ENCODE measurements around the gene NFIB.
A peak's percentile ranks its signal among the peaks of the same experiment; 100 is the strongest.

The NFIB gene

DNA sequence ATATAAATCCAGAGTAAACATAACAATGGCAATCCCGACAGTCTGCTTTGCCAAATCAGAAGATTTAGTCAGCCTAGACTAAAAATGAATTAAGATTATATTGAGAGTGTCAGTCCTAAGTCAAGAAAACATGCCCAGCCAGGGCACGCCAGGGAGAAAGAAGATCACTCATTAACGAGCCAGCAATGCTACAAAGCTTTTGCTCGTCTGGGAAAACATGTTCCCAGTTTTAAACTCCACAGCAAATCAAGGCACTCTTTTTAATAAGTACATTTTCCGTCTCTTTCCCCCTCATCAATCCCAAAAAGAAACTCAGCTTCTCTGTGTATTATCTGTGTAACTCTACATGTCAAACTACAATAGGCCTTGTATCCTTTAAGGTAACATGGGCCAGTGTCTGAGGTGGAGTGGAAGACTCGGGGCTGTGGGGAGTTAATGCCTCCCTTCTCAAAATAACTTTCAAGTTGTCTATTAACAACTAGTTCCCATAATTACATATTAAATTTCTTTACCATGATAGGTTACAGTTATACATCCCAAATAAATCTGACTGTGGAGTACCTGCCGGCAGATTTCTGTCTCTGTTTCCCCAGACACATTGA is 40.9 kb downstream of the NFIB start:
- H3K36me3 Mint-ChIP-seq (ENCODE audit: low read depth): peaks cover 5% of the 10 kb centered on the region
- peaks cover 58% of the 10 kb centered on the region for H3K4me1 Mint-ChIP-seq
- peak overlapping the region; percentile 38 for H3K27ac Mint-ChIP-seq
- H3K27me3 Mint-ChIP-seq (ENCODE audit: low read depth, poor library complexity): peaks cover 2% of the 10 kb centered on the region
- DNase-seq: no peak
- no peak overlapping the region for H3K4me3 Mint-ChIP-seq
- TF ChIP-seq, protein P1, sequence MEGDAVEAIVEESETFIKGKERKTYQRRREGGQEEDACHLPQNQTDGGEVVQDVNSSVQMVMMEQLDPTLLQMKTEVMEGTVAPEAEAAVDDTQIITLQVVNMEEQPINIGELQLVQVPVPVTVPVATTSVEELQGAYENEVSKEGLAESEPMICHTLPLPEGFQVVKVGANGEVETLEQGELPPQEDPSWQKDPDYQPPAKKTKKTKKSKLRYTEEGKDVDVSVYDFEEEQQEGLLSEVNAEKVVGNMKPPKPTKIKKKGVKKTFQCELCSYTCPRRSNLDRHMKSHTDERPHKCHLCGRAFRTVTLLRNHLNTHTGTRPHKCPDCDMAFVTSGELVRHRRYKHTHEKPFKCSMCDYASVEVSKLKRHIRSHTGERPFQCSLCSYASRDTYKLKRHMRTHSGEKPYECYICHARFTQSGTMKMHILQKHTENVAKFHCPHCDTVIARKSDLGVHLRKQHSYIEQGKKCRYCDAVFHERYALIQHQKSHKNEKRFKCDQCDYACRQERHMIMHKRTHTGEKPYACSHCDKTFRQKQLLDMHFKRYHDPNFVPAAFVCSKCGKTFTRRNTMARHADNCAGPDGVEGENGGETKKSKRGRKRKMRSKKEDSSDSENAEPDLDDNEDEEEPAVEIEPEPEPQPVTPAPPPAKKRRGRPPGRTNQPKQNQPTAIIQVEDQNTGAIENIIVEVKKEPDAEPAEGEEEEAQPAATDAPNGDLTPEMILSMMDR (IDR thresholded peaks at IDR 0.05): no peak
- H3K9me3 Mint-ChIP-seq: peaks cover 2% of the 10 kb centered on the region

DNA sequence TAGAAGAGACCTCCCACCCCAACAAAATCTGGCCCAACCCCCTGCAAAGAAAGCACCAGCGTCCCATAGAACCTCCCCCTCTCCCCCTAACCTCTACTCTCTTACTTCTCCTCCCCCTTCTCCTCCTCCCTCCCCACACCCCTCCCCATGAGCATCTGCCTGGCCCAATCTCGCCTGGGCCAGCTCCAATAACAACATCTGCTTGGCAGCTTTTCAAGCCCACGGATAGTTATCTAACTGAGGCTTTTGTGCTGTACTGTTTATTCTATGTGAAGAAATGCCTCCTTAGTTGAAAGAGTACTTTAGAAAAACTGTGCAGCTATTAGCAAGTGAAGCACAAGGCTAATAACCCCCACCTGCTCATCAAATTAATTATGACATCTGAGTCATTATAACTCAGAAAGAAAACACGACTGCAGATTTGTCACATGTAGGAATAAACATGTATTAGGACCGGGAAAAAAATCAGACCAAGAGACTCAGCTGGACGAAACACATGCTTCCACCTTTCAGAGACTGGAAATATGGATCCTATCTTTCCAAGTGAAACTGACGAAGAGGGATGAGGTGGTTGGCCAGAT is 42.8 kb downstream of the NFIB start:
- Mint-ChIP-seq H3K36me3 (ENCODE audit: low read depth) (peaks cover 7% of the 10 kb centered on the region), H3K27ac (peak overlapping the region; percentile 84), H3K4me3 (no peak overlapping the region), H3K4me1 (peaks cover 58% of the 10 kb centered on the region), H3K27me3 (ENCODE audit: low read depth, poor library complexity) (peaks cover 5% of the 10 kb centered on the region), H3K9me3 (peaks cover 4% of the 10 kb centered on the region)
- TF ChIP-seq, protein P1 (IDR thresholded peaks at IDR 0.05): no peak
- DNase-seq: peak; percentile 16

DNA sequence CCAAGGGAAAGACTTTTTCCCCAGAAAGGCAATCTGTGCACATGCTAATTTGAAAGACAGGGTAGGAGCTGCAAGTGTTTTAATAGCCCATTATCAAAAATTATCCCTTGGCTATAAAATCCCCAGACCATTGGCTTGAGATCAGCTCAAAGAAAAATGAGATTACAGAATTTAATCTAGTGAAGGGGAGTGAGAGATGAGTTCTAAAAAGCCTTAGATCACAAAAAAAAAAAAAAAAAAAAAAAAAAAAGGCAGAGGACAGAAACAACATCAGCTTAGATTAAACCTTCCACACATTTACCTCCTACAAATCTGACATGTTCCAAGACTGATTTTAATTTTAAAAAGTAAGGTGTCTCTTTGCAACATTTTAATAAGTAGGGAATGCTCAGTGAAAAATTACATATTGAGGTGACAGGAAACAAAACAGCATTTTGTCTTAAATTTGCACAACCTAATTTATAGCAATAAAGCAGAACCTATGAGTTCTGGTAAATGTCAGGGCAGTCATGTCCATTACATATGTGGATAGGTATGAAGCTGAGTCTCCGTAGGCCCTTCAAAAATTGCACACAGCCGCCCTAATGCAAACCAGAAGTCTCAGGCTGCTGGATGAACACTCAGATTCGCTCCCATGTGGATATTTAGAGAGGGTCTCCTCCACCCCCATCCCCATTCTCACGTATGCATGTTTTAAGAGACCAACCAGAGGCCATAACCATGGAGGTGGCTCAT is 43.4 kb downstream of the NFIB start:
- TF ChIP-seq, protein P1 (IDR thresholded peaks at IDR 0.05): no peak
- no peak overlapping the region for H3K4me3 Mint-ChIP-seq
- peak overlapping the region; percentile 73 for H3K27ac Mint-ChIP-seq
- H3K4me1 Mint-ChIP-seq: peaks cover 58% of the 10 kb centered on the region
- H3K27me3 Mint-ChIP-seq (ENCODE audit: low read depth, poor library complexity): peaks cover 5% of the 10 kb centered on the region
- H3K9me3 Mint-ChIP-seq: peaks cover 4% of the 10 kb centered on the region
- DNase-seq: no peak
- peaks cover 7% of the 10 kb centered on the region for H3K36me3 Mint-ChIP-seq (ENCODE audit: low read depth)

DNA sequence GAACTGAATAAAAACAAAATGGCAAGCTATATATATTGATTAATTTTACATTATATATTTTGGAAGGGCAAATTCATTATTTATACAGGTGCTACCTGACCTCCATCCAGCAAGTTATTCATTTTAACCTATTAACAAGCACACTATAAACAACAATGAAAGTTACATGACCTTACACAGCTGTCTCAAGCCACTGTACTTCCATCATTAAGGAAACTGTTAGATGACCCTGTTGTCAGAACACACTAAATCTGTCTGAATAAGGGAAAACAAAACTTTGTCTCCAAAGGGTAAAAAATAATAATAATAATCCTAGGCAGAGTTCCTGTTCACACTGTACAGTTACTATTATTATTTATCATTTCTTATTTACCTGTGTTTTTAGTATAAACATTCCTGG is 44.0 kb downstream of the NFIB start:
- Mint-ChIP-seq H3K27ac (no peak overlapping the region), H3K4me1 (peaks cover 54% of the 10 kb centered on the region), H3K4me3 (no peak overlapping the region), H3K36me3 (ENCODE audit: low read depth) (peaks cover 7% of the 10 kb centered on the region), H3K27me3 (ENCODE audit: low read depth, poor library complexity) (peaks cover 5% of the 10 kb centered on the region), H3K9me3 (peaks cover 4% of the 10 kb centered on the region)
- TF ChIP-seq, protein P1 (IDR thresholded peaks at IDR 0.05): no peak
- DNase-seq: no peak

DNA sequence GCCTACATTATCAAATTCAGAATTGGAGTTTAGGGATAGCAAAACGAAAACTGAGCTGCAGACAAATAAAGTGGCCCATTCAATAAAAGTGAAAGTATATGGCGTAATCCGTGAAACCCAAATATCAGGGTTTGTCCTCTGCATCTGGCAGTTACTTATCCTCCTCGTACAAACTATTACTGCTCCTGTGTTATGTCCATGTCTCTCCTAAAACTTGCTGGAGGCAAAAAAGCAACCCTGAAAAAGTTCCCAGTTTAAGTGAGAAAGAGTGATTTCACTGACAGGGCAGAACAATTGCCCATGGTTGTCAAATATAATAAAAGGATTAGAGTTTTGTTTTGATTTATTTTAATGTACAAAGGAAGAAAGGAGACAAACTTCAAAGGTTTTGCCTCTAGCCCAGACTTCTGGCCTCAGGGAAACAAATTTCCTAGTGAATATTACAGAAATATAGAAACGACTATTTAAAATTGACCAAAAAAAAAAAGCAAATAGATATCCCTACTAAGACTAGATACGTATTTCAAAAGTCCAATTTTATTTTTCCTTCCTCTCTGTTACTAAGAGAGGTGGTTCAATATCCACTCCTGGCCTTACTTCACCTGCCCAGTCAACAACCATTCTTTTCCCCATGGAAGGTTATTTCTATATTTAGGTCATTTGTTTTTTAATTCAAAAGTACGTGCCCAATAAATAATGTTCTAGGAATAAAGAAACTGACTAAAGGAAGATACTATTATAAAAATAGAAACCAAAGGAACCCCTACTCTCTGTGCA is 50.0 kb downstream of the NFIB start:
- Mint-ChIP-seq H3K9me3 (peaks cover 4% of the 10 kb centered on the region), H3K27me3 (ENCODE audit: low read depth, poor library complexity) (peaks cover 10% of the 10 kb centered on the region), H3K4me3 (no peak overlapping the region), H3K36me3 (ENCODE audit: low read depth) (peaks cover 7% of the 10 kb centered on the region), H3K27ac (no peak overlapping the region), H3K4me1 (peaks cover 17% of the 10 kb centered on the region)
- no peak for DNase-seq
- TF ChIP-seq, protein P1 (IDR thresholded peaks at IDR 0.05): no peak
